ENCODE measurements around the gene CRYBB1. TPM values are rescaled to one million over a fixed set of nuclear protein-coding genes. Genes with fewer than 3 reads are reported as not detected.

Gene CRYBB1
- total RNA-seq, 1 experiment from 2014 or later, result not detected

GRCh38 chr22:26648528-26649388, 30.9 kb upstream of the CRYBB1 start:
- Mint-ChIP-seq H3K4me3 (ENCODE audit: low read depth, unreplicated experiment) (no peak overlapping the region), H3K27me3 (ENCODE audit: unreplicated experiment) (peaks cover 91% of the 10 kb centered on the region), H3K4me1 (ENCODE audit: low read depth, unreplicated experiment) (no peaks in the 10 kb centered on the region), H3K9me3 (ENCODE audit: low read depth, unreplicated experiment) (no peaks in the 10 kb centered on the region), H3K27ac (ENCODE audit: unreplicated experiment) (no peak overlapping the region), H3K36me3 (ENCODE audit: insufficient read depth, unreplicated experiment) (no peaks in the 10 kb centered on the region)
- no peak for DNase-seq
- CTCF ChIA-PET, result no interaction called here
- TF ChIP-seq CTCF (IDR thresholded peaks at IDR 0.05; ENCODE audit: unreplicated experiment), result no peak
- intact Hi-C loops (cut with micrococcal nuclease; ENCODE audit: unreplicated experiment), result no loop called here
- BruUV-seq (replicated peaks), result no TSS peak

- CTCF ChIA-PET, result no interaction called here
- Mint-ChIP-seq H3K36me3 (ENCODE audit: insufficient read depth, unreplicated experiment) (no peaks in the 10 kb centered on the region), H3K27ac (ENCODE audit: unreplicated experiment) (no peak overlapping the region), H3K4me1 (ENCODE audit: low read depth, unreplicated experiment) (no peaks in the 10 kb centered on the region), H3K9me3 (ENCODE audit: low read depth, unreplicated experiment) (no peaks in the 10 kb centered on the region), H3K4me3 (ENCODE audit: low read depth, unreplicated experiment) (no peak overlapping the region), H3K27me3 (ENCODE audit: unreplicated experiment) (peaks cover 89% of the 10 kb centered on the region)
- BruUV-seq (replicated peaks), result no TSS peak
- no peak for DNase-seq
- TF ChIP-seq CTCF (IDR thresholded peaks at IDR 0.05; ENCODE audit: unreplicated experiment), result no peak
- intact Hi-C loops (cut with micrococcal nuclease; ENCODE audit: unreplicated experiment), result no loop called here
Observed at GRCh38 chr22:26648011-26648497, 30.2 kb upstream of the CRYBB1 start.

GRCh38 chr22:26646158-26646557, 28.3 kb upstream of the CRYBB1 start:
- BruUV-seq (replicated peaks), result no TSS peak
- DNase-seq, result no peak
- Mint-ChIP-seq H3K27me3 (ENCODE audit: unreplicated experiment) (peaks cover 89% of the 10 kb centered on the region), H3K36me3 (ENCODE audit: insufficient read depth, unreplicated experiment) (no peaks in the 10 kb centered on the region), H3K4me1 (ENCODE audit: low read depth, unreplicated experiment) (no peaks in the 10 kb centered on the region), H3K9me3 (ENCODE audit: low read depth, unreplicated experiment) (no peaks in the 10 kb centered on the region), H3K4me3 (ENCODE audit: low read depth, unreplicated experiment) (no peak overlapping the region), H3K27ac (ENCODE audit: unreplicated experiment) (no peak overlapping the region)
- intact Hi-C loops (cut with micrococcal nuclease; ENCODE audit: unreplicated experiment), result no loop called here
- TF ChIP-seq CTCF (IDR thresholded peaks at IDR 0.05; ENCODE audit: unreplicated experiment), result no peak
- CTCF ChIA-PET, result no interaction called here

- Mint-ChIP-seq H3K4me1 (ENCODE audit: low read depth, unreplicated experiment) (no peaks in the 10 kb centered on the region), H3K27ac (ENCODE audit: unreplicated experiment) (no peak overlapping the region), H3K36me3 (ENCODE audit: insufficient read depth, unreplicated experiment) (no peaks in the 10 kb centered on the region), H3K4me3 (ENCODE audit: low read depth, unreplicated experiment) (no peak overlapping the region), H3K27me3 (ENCODE audit: unreplicated experiment) (peaks cover 88% of the 10 kb centered on the region), H3K9me3 (ENCODE audit: low read depth, unreplicated experiment) (no peaks in the 10 kb centered on the region)
- intact Hi-C loops (cut with micrococcal nuclease; ENCODE audit: unreplicated experiment), result no loop called here
- DNase-seq, result no peak
- BruUV-seq (replicated peaks), result no TSS peak
- CTCF ChIA-PET, result interaction anchor here (0.6 to 0.7 kb wide), 3 partner anchors 23 to 919 kb away, joined by 3 to 4 read pairs (median 3); no protein-coding TSS in a partner anchor
- TF ChIP-seq CTCF (IDR thresholded peaks at IDR 0.05; ENCODE audit: unreplicated experiment), result no peak
Observed at GRCh38 chr22:26643418-26644100, 25.7 kb upstream of the CRYBB1 start.
